HAP-1 (cell line): ENCODE results near the gene TLE5.

ENCODE experiments used
- DNase-seq, 2 experiments: peaks; one replicate each; pipeline ENCODE4 v3.0.0-alpha.2; 2016 to 2020; ENCODE audit warnings: low spot score in 2 of 2
- H3K27me3 ChIP-seq: fragments of 250-450 bp; sonication (Bioruptor Pico); 2 replicates; pipeline ENCODE4 v1.5.1; 2020; ENCODE audit warnings: low read depth, mild to moderate bottlenecking, moderate library complexity
- H3K36me3 ChIP-seq: fragments of 250-450 bp; sonication (Bioruptor Pico); replicated peaks from 2 replicates; pipeline ENCODE4 v1.5.1; 2020; ENCODE audit warnings: mild to moderate bottlenecking
- H3K4me1 ChIP-seq: fragments of 250-450 bp; sonication (Bioruptor Pico); 2 replicates; pipeline ENCODE4 v1.5.1; 2020; ENCODE audit warnings: mild to moderate bottlenecking
- H3K4me3 ChIP-seq: fragments of 250-450 bp; sonication (Bioruptor Pico); 2 replicates; pipeline ENCODE4 v1.5.1; 2020; ENCODE audit warnings: mild to moderate bottlenecking, moderate library complexity
- H3K9me3 ChIP-seq: fragments of 250-450 bp; sonication (Bioruptor Pico); 2 replicates; pipeline ENCODE4 v1.5.1; 2020; ENCODE audit warnings: mild to moderate bottlenecking, moderate library complexity
- in situ Hi-C: fragments of 300-500 bp; cut with MboI; formaldehyde crosslinking; loops from 3 replicates; pipeline ENCODE4 v1.14.3; 2020; ENCODE audit warnings: low sequenced_read_pairs, inconsistent platforms, mixed read lengths

TLE5 gene

DNA sequence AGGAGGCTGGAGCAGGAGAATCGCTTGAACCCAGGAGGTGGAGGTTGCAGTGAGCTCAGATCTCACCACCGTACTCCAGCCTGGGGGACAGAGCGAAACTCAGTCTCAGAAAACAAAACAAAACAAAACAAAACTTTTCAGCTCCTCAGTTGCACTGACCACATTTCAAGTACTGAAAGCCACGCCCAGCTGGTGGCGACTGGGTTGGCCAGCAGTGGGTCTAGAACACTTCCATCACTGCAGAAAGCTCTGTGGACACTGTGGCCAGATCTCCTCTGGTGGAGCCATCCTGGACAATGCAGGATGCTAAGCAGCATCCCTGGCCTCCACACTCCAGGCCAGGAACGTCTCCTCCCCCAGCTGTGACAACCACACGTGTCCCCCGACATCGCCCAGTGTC is 54.3 kb downstream of the TLE5 start:
- in situ Hi-C loops, result no loop called here

GRCh38 chr19:3006075-3006767 is 56.1 kb downstream of the TLE5 start:
- Histone ChIP-seq H3K36me3 (no peaks in the 10 kb centered on the region), H3K4me1 (no peaks in the 10 kb centered on the region), H3K27me3 (no peaks in the 10 kb centered on the region), H3K4me3 (no peak overlapping the region), H3K9me3 (no peaks in the 10 kb centered on the region)
- DNase-seq, result peak in 1 of 2 experiments; percentile 62
- in situ Hi-C loops, result no loop called here

More for the DNA sequence above, 54.3 kb downstream of the TLE5 start:
- Histone ChIP-seq H3K36me3 (no peaks in the 10 kb centered on the region), H3K4me3 (no peak overlapping the region), H3K9me3 (no peaks in the 10 kb centered on the region), H3K27me3 (no peaks in the 10 kb centered on the region), H3K4me1 (no peaks in the 10 kb centered on the region)
- DNase-seq, result no peak

GRCh38 chr19:3005345-3005744 is 57.0 kb downstream of the TLE5 start:
- DNase-seq, result no peak
- no peaks in the 10 kb centered on the region for H3K36me3 ChIP-seq
- H3K9me3 ChIP-seq, result no peaks in the 10 kb centered on the region
- no peaks in the 10 kb centered on the region for H3K27me3 ChIP-seq
- H3K4me1 ChIP-seq, result no peaks in the 10 kb centered on the region
- no peak overlapping the region for H3K4me3 ChIP-seq
- in situ Hi-C loops, result no loop called here

DNA sequence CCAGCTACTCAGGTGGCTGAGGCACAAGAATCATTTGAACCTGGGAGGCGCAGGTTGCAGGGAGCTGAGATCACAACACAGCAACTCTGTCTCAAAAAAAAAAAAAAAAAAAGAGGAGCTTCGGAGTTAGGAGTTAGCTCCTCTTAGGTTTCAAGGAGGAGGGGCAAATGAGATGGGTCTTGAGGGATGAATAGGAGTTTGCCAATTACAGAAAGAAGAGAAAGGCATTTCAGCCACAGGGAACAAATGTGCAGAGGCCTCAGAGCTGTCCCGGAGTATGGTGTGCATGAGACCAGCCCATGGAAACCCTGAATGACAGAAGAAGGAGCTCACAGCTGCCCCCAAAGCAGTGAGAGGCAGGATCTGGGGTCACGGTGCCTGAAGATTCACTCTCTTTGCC is 57.8 kb downstream of the TLE5 start:
- Histone ChIP-seq H3K4me1 (no peaks in the 10 kb centered on the region), H3K27me3 (no peaks in the 10 kb centered on the region), H3K4me3 (no peak overlapping the region), H3K36me3 (no peaks in the 10 kb centered on the region), H3K9me3 (no peaks in the 10 kb centered on the region)
- in situ Hi-C loops, result no loop called here
- DNase-seq, result no peak

DNA sequence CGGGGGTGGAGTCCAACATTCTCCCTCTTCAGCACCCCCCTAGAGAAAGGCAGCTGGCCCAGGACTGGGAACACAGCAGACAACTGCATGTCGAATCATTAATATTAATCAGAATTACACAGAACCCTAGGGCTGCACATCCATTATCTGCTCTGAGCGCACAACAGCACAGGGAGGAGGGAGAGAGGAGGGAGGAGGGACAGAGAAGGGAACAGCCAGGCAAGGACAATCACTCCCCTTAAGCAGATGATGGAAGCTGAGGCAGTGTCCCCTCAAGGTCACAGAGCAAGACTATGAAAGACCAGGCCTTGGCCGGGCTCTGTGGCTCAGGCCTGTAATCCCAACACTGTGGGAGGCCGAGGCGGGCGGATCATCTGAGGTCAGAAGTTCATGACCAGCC is 59.2 kb downstream of the TLE5 start:
- no peak overlapping the region for H3K4me3 ChIP-seq
- H3K9me3 ChIP-seq, result no peaks in the 10 kb centered on the region
- no peaks in the 10 kb centered on the region for H3K27me3 ChIP-seq
- no peaks in the 10 kb centered on the region for H3K4me1 ChIP-seq
- in situ Hi-C loops, result no loop called here
- no peaks in the 10 kb centered on the region for H3K36me3 ChIP-seq
- DNase-seq, result peak in 1 of 2 experiments; percentile 42
